Suprapubic skin (tissue), 3 donors: ENCODE results near the gene TRIM29.

Source experiments
- POLR2A ChIP-seq, 2 donors: fragments of 450-650 bp; IDR thresholded peaks; one replicate each; pipeline ENCODE4 v1.6.1; 2017; ENCODE audit warnings: antibody characterized with exemption in 2 of 2, mild to moderate bottlenecking in 2 of 2, moderate library complexity in 2 of 2
- TF ChIP-seq, protein P1 (sequence below), 2 donors: fragments of 200-600 bp in 1 of 2; fragments of 450-650 bp in 1 of 2; sonication (generic) in 1 of 2; IDR thresholded peaks; one replicate each; pipeline ENCODE4 v1.5.1; 2016 to 2019; ENCODE audit warnings: antibody characterized with exemption in 2 of 2, mild to moderate bottlenecking in 1 of 2, moderate library complexity in 1 of 2

DNA sequence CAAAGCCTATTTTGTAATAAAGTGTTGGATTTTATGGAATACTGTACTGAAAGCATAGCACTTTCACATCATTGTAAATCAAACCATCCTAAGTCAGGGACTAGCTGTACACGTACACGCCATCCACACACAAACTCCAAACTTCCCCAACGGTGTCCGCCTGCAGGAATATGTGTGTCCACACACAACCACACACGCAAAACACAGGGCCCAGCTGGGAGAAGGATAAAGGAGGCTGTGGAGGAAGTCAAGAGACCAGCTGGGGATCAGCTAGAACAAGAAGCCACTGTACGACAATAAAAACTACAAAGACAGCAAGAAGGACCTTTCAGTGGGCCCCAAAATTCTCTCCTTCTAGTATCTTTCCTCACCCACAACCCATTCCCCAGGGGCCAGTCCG, 1.6 kb downstream of the TRIM29 start:
- TF ChIP-seq, protein P1, sequence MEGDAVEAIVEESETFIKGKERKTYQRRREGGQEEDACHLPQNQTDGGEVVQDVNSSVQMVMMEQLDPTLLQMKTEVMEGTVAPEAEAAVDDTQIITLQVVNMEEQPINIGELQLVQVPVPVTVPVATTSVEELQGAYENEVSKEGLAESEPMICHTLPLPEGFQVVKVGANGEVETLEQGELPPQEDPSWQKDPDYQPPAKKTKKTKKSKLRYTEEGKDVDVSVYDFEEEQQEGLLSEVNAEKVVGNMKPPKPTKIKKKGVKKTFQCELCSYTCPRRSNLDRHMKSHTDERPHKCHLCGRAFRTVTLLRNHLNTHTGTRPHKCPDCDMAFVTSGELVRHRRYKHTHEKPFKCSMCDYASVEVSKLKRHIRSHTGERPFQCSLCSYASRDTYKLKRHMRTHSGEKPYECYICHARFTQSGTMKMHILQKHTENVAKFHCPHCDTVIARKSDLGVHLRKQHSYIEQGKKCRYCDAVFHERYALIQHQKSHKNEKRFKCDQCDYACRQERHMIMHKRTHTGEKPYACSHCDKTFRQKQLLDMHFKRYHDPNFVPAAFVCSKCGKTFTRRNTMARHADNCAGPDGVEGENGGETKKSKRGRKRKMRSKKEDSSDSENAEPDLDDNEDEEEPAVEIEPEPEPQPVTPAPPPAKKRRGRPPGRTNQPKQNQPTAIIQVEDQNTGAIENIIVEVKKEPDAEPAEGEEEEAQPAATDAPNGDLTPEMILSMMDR (IDR thresholded peaks at IDR 0.05), result no peak
- no peak for TF ChIP-seq POLR2A (IDR thresholded peaks at IDR 0.05)
